Measurements from ENCODE around the gene FOLH1.
"Not testable (repeated sequence)": the region's sequence is repeated elsewhere in the genome, so short reads cannot be mapped to it uniquely, and the experiment has no call there.

- not testable (repeated sequence) for TF ChIP-seq EZH2phosphoT487 (IDR thresholded peaks at IDR 0.05; ENCODE audit: insufficient read depth, low read depth); EZH2 (IDR thresholded peaks at IDR 0.05; ENCODE audit: insufficient read depth, poor library complexity, severe bottlenecking)
Observed at GRCh38 chr11:49171613-49172012, 36.8 kb downstream of the FOLH1 start.
